Stimulated activated CD4-positive, alpha-beta T cell treated with anti-CD3 and anti-CD28 coated beads, Interleukin-4, amount 100 ng/mL, for 1 hour (primary cell): ENCODE measurements around the gene BABAM2.
"Not testable (repeated sequence)": the region's sequence is repeated elsewhere in the genome, so short reads cannot be mapped to it uniquely, and the experiment has no call there.

ENCODE experiments used
- DNase-seq: peaks from one replicate; pipeline ENCODE4 v3.0.0-alpha.2; 2020

The BABAM2 gene

GRCh38 chr2:28085201-28085600, 194.7 kb downstream of the BABAM2 start:
- no peak for DNase-seq

- no peak for DNase-seq
These were observed 196.1 kb downstream of the BABAM2 start for GRCh38 chr2:28086611-28087010.

DNA sequence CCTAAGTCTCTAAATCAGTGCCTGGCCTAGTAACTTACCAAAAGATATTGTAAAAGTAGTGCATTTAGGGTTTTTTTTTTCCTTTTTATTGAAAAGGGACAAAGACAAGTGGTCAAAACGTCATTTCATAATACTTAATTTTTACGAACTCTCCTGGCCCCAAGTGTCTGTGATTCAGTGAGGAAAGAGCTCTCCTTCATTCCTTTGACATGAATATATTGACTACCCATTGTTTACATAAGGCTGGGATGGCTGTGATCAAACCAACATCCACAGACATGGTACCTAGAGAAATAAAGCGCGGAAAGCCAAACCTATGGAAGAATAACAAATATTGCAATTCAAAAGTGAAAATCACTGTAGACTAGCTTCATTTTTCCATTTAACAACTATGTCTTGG, 198.4 kb downstream of the BABAM2 start:
- no peak for DNase-seq

- no peak for DNase-seq
These were observed 199.0 kb downstream of the BABAM2 start for GRCh38 chr2:28089486-28089885.

GRCh38 chr2:28093308-28093707, 202.8 kb downstream of the BABAM2 start:
- DNase-seq, result no peak

DNA sequence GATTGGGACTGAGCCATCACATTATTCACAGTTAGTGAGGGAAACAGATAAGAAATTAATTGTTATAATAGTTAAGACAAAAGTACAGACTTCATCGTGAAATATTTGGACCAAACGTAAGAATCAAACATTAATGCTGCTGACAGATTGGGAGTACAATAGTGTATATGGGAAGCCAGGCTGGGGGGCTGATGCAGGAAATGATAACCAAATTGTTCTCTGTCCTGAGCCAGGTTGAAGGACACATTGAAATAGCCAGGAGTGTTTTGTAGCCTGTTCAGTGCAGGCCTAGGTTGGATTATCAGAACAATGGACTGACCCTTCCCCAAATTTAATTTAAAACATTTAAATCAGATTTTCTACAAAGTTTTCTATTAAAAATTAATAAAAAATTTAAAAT, 203.2 kb downstream of the BABAM2 start:
- no peak for DNase-seq

- no peak for DNase-seq
These were observed 204.2 kb downstream of the BABAM2 start for GRCh38 chr2:28094739-28095138.

DNA sequence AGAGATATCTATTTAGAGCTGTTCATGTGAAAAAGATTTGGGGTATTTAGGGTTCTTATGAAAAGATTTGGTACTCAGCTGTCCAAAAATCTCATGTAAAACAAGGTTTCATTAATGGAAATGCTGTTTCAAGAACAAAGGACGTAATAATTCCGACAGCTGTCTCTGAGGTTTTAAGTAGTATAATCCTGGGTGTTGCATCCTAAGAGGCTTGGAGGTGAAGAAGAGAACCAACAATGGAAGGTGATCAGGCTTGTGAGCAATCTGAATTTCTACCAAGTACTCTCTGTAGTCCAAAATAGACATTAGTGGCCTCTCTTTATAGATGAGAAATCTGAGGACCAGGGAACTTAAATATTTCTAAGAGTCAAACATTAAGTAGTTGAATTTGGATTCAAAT, 205.1 kb downstream of the BABAM2 start:
- DNase-seq, result no peak

DNA sequence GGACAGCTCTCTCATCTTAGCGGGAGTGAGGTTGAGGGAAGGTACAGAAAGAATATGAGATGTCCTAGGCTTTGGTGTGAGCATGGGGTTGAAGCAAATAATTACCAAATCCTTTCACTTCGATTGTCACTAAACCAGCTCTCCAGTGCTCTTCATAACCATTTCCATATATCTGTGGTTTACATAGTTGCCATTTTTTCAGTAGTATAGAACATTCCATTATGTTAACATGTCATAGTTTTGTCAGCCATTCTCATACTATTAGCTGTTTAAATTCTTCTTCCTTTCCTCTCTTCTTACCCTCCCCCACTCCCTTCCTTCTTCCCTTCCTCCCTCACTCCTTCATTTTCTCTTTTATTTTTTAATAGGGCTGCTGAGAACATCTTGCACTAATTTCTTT, 205.9 kb downstream of the BABAM2 start:
- no peak for DNase-seq

DNA sequence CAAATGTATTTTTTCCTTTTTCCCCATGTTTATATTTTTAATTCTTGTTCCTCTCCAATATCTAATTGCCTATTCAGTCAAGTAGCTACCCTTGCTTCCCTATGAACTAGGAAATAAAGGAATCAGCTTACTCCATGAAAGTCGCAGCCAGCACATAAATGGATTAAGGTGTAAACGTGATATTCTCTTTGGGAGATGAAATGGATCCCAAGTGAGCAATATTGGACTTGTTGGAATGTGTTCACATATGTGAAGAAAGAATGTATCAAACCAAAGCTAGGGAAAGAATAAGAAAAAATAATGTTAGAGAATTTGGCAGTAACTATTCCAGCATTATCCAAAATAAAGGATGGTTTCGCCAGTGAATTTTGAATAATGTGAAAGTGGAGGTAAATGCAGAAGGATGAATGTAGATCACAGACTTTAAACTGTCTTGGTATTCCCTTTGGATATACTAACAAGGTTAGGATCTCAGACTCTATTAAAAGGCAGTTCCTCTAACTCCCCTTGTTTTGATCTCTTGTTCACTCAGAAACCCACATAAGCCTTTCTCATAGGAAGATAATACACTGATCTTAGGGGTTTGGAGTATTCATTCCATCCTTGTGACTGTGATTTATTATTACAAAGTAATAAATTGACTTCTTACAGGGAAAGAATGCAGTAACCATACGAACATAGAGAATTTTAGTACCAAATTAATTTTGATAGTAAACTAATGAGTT, 208.1 kb downstream of the BABAM2 start:
- no peak for DNase-seq

GRCh38 chr2:28101123-28101522, 210.6 kb downstream of the BABAM2 start:
- no peak for DNase-seq

DNA sequence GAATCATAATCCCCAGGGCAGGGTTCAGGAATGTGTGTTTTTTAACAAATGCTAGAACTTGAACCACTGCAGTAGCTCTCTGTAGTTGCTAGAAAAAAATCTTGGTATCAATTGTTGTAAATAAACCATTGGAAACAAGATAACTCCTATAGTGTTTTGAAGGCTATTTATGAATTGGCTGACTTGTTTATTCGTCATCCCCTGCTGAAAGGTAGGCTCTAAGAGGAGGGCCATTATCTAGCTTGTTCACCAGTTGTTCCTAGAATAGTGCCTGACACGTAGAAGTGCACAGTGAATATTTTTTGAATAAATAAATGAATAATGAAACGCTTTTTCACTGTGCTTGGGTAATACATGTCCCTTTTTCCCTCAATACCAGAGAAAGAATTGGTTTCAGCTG, 211.4 kb downstream of the BABAM2 start:
- DNase-seq, result no peak

DNA sequence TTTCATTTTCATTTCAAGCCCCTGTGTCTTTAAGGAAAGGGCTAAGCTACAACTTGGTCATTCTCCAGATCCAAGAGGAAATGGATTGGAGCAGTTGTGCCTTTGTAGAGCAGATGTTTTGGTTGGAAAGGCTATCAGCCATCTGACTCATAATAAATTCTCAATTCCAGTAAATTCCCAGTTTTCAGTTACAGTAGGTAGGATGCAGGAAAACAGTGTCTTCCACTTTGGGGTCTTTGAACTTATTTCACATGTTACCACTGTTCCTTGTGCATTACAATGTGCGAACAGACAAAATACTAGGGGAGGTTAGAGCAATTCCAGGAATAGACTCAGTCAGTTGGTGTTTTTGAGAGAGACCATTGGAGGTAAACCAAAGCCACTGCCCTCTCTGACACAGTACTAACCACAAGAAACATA, 211.9 kb downstream of the BABAM2 start:
- no peak for DNase-seq

DNA sequence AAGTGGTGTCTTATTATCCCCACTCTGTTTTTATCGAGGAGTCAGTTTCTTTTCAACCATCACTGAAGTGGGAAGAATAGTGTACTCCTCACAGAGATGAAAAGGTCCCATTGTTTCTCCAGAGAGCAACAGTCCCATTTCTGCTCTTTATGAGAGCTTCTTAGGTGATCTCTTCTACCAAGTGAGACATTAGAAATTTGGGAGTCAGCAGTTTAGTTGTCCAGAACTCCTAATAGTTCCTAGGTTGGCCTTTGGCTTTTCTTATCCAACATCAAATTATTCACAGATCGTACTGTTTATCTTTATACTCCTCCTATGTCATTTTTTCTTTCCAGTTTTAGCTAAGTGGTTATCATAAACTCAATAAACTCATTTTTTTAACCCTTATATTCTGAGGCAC, 213.1 kb downstream of the BABAM2 start:
- no peak for DNase-seq

GRCh38 chr2:28108143-28108542, 217.6 kb downstream of the BABAM2 start:
- no peak for DNase-seq

- not testable (repeated sequence) for DNase-seq
These were observed 223.2 kb downstream of the BABAM2 start for GRCh38 chr2:28113771-28114170.

GRCh38 chr2:28117104-28117596, 226.6 kb downstream of the BABAM2 start:
- DNase-seq, result no peak

DNA sequence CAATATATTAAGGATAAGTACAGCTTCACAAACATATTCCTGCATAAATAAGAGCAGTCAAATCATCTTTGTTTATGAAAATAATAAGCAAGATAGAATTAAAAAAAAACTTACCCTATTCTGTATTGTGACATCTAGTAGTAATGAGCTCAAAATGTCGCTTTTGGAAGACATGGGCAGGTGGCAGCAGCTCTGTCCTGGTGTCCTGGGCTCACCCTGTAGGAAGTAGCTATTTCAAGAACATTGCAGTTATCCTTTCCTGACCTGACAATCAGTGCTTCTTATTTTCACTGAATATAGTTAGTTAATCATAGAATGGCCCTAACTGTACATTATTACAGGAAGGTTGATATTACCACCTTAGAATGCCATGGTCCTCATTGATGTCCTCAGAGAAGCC, 229.1 kb downstream of the BABAM2 start:
- DNase-seq, result no peak

- DNase-seq, result no peak
These were observed 237.9 kb downstream of the BABAM2 start for GRCh38 chr2:28128281-28128950.

DNA sequence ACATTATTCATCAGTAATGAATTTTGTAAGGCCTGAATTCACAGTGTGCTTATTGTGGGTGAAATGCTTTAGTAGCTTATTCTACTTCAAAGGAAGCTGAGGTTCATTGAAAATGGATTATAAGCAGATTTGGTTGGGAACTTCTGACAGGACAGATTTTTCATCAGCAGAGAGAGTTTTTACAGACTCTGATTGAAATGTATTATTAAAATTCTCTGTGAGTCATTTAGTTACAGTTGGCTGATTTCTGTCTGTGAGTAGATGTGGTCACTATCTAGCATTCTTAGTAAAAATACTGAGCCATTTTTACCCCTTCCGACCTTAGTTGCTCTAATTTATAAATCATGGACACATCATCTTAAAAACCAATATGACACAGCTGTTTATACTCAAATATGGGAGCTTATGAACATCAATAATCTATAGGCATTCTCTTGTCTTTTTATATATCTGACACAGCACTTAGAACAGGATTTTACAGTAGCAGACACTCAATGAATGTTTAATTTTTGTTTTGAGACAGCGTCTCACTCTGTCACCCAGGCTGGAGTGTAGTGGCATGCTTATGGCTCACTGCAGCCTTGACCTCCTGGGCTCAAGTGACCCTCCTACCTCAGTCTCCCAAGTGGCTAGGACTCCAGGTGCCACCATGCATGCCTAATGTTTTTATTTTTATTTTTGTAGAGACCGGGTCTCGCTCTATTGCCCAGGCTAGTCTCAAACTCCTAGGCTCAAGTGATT, 239.6 kb downstream of the BABAM2 start:
- DNase-seq, result no peak

- DNase-seq, result no peak
These were observed 243.2 kb downstream of the BABAM2 start for GRCh38 chr2:28133778-28134177.

DNA sequence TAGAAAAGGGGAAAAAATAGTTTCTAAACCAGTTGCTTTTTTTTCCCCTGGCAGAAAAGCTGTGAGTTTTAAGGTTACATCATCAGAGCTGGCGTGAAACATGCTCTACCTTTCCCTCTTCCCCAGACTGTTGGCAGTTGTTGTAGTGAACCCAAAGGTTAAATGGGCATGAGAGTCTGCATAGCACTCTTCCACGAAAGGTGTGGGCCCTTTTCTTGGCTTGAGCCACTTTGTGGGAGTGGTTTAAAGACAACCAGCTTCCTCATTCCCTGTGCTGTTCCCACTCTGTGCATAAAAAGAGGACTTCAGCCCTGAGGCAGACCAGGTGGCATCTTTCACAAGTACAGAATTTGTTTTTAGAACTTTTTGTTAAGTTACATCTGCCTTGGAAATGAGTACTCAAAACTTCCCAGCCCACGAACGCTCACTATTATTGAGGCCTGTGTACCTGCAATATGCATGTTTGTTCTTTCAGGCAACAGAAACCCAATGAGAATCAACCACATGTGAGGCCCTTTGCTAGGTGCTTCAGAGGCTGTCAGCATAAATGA, 243.8 kb downstream of the BABAM2 start:
- DNase-seq, result no peak

DNA sequence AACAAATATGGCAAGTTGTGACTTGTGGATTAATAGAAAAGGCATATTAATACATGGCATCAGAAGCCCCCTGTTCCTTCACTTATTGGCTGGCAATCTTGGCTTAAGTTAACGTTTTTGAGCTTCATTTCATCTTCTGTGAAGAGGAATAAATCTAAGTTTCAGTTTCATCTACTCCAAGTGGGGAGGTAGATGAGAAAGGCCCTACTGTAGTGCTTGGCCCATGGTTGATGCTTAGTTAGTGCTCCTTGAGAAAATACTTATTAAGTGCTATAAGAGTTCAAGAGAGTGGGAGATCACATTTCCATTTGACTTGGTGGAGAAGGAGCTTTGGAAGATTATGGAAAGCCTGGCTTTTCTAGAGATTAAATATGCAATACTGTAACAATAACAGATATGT, 244.3 kb downstream of the BABAM2 start:
- DNase-seq, result no peak

DNA sequence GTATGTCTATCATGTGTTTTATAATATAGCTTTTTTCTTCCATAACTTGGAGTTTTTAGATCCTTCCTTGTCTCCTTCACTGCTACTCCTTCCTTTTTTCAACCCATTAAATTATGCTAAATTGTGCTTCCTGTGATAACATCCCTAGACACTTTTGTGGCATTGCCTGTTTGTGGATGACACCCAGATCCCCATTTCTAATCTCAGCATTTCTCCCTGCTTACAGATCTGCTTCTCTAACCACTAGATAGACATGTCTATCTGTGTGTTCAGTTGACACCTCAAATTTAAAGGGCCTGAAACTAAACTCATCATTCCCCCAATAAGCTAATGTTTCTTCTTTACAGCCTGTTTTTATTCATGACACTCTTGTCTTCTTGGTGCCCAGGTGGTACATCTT, 244.8 kb downstream of the BABAM2 start:
- no peak for DNase-seq
